ENCODE data around the gene PAQR4.

Gene PAQR4

GRCh38 chr16:2988590-2989099, 19.5 kb downstream of the PAQR4 start:
- no peak for TF ChIP-seq CTCF (IDR thresholded peaks at IDR 0.05; ENCODE audit: borderline replicate concordance, insufficient read depth, low read depth, low read length)
- H3K4me3 ChIP-seq (ENCODE audit: low read depth, low read length), result no peak overlapping the region

DNA sequence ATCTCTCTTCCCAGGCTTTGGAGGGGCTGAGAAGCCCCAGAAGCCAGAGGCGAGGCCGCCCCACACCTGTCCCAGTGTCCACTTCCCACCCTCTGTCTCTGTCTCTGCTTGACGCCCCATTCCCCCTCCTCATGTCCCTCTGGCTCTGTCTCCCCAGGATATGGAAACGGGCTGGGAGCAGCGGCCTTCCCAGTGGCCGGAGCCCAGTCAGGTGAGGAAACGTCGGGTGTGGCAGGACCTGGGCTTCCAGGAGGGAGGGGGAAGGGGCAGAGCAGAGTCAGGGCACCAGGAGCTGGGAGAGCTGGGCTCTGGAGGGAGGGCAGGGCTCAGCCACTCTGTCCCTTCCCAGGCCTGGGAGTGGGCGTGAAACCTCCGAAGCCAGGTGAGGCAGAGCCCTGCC, 21.7 kb downstream of the PAQR4 start:
- TF ChIP-seq CTCF (IDR thresholded peaks at IDR 0.05; ENCODE audit: borderline replicate concordance, insufficient read depth, low read depth, low read length), result no peak
- no peak overlapping the region for H3K4me3 ChIP-seq (ENCODE audit: low read depth, low read length)

DNA sequence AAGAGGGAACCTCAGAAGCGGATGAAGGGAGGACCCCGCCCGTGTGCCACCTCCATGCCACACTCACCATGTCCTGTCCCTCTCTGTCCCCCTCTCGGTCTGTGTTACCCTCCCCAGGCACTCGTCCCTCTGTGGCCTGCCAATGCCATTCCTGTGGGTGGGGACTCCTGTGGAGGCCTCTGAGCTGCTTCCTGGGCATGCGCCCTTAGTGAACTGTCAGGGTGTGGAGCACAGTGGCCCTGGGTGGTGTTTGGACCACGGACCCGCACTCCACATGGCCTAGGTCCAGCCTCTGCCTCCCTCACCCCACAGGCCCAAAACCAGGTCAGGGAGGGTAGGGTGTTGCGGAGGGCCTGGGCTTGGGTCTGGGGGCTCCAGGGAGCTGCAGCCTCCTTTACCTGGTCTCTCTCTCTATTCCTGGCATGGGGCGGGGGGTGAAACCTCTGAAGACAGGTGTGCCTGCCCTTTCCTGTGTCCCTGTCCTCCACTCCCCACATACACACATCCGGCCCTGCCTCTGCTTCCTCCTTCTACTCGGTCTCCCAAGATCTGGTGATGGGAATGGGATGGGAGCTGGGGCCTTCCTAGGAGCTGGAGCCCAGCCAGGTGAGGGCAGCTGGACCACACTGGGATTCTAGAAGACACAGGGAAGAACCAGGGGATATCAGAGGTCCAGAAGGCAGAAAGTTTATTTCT, 22.6 kb downstream of the PAQR4 start:
- no peak for TF ChIP-seq CTCF (IDR thresholded peaks at IDR 0.05; ENCODE audit: borderline replicate concordance, insufficient read depth, low read depth, low read length)

DNA sequence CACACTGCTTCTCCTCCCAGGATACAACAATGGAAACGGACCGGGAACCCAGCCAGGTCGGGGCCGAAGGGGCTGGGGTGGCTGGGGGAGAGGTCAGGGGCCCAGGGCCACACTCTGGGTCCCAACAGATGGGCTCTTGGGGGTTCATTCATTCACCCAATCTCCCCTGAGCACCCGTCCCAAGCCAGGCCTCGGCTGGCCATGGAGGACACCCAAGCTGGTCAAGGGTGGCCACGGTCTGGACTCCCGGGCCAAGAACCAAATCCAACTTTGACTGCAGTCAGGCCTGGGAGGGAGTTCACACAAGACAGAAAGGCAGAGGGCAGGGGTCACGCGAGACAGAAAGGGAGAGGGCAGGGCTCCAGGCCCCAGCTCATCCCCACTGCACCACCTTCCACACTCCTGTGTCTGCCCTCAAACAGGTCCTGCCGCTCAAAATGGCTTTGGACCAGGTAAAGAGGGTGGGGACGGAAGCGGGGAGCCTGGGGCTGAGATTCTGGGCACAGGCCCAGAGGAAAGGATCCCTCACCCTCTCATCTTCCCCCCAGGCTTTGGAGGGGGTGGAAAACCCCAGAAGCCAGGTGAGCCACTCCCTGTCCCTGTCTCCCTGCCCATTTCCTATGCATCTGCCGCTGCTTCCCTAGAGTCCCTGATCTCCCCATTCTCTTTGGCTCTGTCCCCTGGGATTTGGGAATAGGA, 23.4 kb downstream of the PAQR4 start:
- TF ChIP-seq CTCF (IDR thresholded peaks at IDR 0.05; ENCODE audit: borderline replicate concordance, insufficient read depth, low read depth, low read length), result no peak
- H3K4me3 ChIP-seq (ENCODE audit: low read depth, low read length), result no peak overlapping the region

More for the DNA sequence above, 22.6 kb downstream of the PAQR4 start:
- no peak overlapping the region for H3K4me3 ChIP-seq (ENCODE audit: low read depth, low read length)

- no peak overlapping the region for H3K4me3 ChIP-seq (ENCODE audit: low read depth, low read length)
- TF ChIP-seq CTCF (IDR thresholded peaks at IDR 0.05; ENCODE audit: borderline replicate concordance, insufficient read depth, low read depth, low read length), result no peak
Observed at GRCh38 chr16:2996298-2996697, 27.1 kb downstream of the PAQR4 start.

- no peak overlapping the region for H3K4me3 ChIP-seq (ENCODE audit: low read depth, low read length)
- TF ChIP-seq CTCF (IDR thresholded peaks at IDR 0.05; ENCODE audit: borderline replicate concordance, insufficient read depth, low read depth, low read length), result no peak
Observed at GRCh38 chr16:2999929-3000328, 30.8 kb downstream of the PAQR4 start.

DNA sequence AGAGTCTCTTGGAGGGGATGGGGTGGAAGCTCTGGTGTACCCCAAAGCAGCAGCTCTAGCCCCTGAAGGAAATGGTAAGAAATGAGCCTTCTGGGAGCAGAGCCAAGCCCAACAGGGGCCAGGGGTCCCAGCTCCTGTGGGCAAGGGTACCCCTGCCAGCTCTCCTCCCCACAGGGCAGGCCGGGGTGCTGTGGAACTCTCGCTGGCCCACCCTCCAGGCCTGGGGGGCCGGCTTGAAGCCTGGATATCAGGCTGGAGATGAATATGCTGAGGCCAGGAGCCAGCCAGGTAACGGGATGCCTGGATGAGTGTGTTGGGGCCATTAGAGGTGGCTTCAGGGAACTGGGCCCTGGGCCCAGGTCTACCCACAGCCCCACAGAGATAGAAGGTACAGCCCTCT, 31.4 kb downstream of the PAQR4 start:
- TF ChIP-seq CTCF (IDR thresholded peaks at IDR 0.05; ENCODE audit: borderline replicate concordance, insufficient read depth, low read depth, low read length), result no peak
- no peak overlapping the region for H3K4me3 ChIP-seq (ENCODE audit: low read depth, low read length)

Measured in GM12875 (cell line).